A673 (cell line): Measurements from ENCODE around the gene CMTM6. TPM values are rescaled to one million over a fixed set of nuclear protein-coding genes. Genes with fewer than 3 reads are reported as not detected.
A peak's percentile ranks its signal among the peaks of the same experiment; 100 is the strongest.

Source experiments
- BruUV-seq: library from RNA; stranded (reverse); fragments of 400-500 nt; replicated peaks from 2 replicates; lab custom pipeline; 2021; lab: Mats Ljungman, UMichigan
- CTCF ChIA-PET: fragments of 300-600 bp; sonication (Branson Sonifier 250); formaldehyde crosslinking; loops from one replicate; lab custom pipeline; 2022; ENCODE audit warnings: antibody characterized with exemption; lab: Charles Lee
- POLR2A ChIA-PET: fragments of 300-600 bp; sonication (Branson Sonifier 250); formaldehyde crosslinking; loops from one replicate; lab custom pipeline; 2022; ENCODE audit warnings: antibody characterized with exemption; ENCODE audit not compliant: low non-redundant PET; lab: Charles Lee
- DNase-seq: peaks from one replicate; pipeline ENCODE4 v3.0.0-alpha.2; 2015; ENCODE audit warnings: low spot score
- H3K27ac ChIP-seq: fragments of 200-600 bp; sonication (generic); 2 replicates; pipeline ENCODE4 v1.5.1; 2016; ENCODE audit warnings: mixed run types, low read depth, mild to moderate bottlenecking, mixed read lengths, antibody characterized with exemption, low read length; ENCODE audit not compliant: poor library complexity, severe bottlenecking
- H3K27me3 ChIP-seq: fragments of 200-600 bp; sonication (generic); replicated peaks from 2 replicates; pipeline ENCODE4 v1.6.1; 2017; ENCODE audit warnings: mixed run types, low read depth, mild to moderate bottlenecking, mixed read lengths, antibody characterized with exemption, low read length; ENCODE audit not compliant: insufficient read depth, poor library complexity
- H3K36me3 ChIP-seq: fragments of 200-600 bp; sonication (generic); 2 replicates; pipeline ENCODE4 v1.6.1; 2016; ENCODE audit warnings: mixed run types, mild to moderate bottlenecking, mixed read lengths, antibody characterized with exemption, low read length; ENCODE audit not compliant: insufficient read depth, poor library complexity, severe bottlenecking
- H3K4me1 ChIP-seq: fragments of 200-600 bp; sonication (generic); 2 replicates; pipeline ENCODE4 v1.6.1; 2017; ENCODE audit warnings: mixed run types, mild to moderate bottlenecking, mixed read lengths, antibody characterized with exemption, low read length; ENCODE audit not compliant: insufficient read depth, poor library complexity, severe bottlenecking
- H3K4me3 ChIP-seq: fragments of 200-600 bp; sonication (generic); 2 replicates; pipeline ENCODE4 v1.5.1; 2016; ENCODE audit warnings: low read depth, mixed run types, mild to moderate bottlenecking, mixed read lengths, low read length; ENCODE audit not compliant: poor library complexity, severe bottlenecking
- H3K9me3 ChIP-seq: fragments of 200-600 bp; sonication (generic); 2 replicates; pipeline ENCODE4 v1.6.1; 2016; ENCODE audit warnings: mixed run types, low read depth, mild to moderate bottlenecking, mixed read lengths, antibody characterized with exemption, low read length; ENCODE audit not compliant: poor library complexity, severe bottlenecking
- EZH2 ChIP-seq: fragments of 200-600 bp; sonication (generic); IDR thresholded peaks from 2 replicates; pipeline ENCODE4 v1.6.1; 2017; ENCODE audit warnings: borderline replicate concordance, low read depth, mild to moderate bottlenecking, mixed read lengths, antibody characterized with exemption, low read length; ENCODE audit not compliant: poor library complexity, severe bottlenecking
- intact Hi-C: fragments of 100-400 bp; cut with micrococcal nuclease; formaldehyde crosslinking; loops from one replicate; pipeline ENCODE4 v1.10.0; 2022; ENCODE audit not compliant: unreplicated experiment
- total RNA-seq: library from RNA; stranded (reverse); gene quantifications from 2 replicates; pipeline ENCODE4 v1.2.3, GENCODE V29; 2021
- TF ChIP-seq, protein P1 (sequence below): fragments of 300-800, 200-600 bp; sonication (generic); conservative IDR thresholded peaks from 2 replicates; pipeline ENCODE4 v1.5.1; 2017; ENCODE audit warnings: low read depth, mild to moderate bottlenecking, antibody characterized with exemption, low read length, moderate library complexity, mixed read lengths

Gene CMTM6
- total RNA-seq, 1 experiment from 2014 or later, result 32.3 TPM

DNA sequence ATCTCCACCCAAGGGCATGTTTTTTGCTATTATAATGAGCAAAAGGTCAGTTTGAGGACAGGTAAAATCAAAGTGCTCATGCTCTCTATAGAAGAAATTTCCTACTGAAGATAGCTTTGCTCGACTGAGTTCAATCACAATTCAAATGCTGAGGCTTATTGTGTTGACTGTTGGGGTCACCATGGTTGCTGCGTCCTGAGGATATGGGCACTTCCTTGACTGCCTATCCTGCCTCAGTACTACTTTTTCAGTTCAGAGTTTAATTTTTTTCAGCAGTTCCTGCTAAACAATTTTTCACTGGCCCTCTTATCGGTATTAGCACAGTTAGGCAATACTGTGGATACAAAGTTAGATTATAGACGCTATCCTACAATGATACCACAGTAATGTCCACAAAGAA, 3.8 kb upstream of the CMTM6 start:
- H3K36me3 ChIP-seq, result no peaks in the 10 kb centered on the region
- intact Hi-C loops, result no loop called here
- H3K27ac ChIP-seq, result no peak overlapping the region
- H3K4me1 ChIP-seq, result peaks cover 5% of the 10 kb centered on the region
- TF ChIP-seq EZH2, result no peak
- TF ChIP-seq, protein P1, sequence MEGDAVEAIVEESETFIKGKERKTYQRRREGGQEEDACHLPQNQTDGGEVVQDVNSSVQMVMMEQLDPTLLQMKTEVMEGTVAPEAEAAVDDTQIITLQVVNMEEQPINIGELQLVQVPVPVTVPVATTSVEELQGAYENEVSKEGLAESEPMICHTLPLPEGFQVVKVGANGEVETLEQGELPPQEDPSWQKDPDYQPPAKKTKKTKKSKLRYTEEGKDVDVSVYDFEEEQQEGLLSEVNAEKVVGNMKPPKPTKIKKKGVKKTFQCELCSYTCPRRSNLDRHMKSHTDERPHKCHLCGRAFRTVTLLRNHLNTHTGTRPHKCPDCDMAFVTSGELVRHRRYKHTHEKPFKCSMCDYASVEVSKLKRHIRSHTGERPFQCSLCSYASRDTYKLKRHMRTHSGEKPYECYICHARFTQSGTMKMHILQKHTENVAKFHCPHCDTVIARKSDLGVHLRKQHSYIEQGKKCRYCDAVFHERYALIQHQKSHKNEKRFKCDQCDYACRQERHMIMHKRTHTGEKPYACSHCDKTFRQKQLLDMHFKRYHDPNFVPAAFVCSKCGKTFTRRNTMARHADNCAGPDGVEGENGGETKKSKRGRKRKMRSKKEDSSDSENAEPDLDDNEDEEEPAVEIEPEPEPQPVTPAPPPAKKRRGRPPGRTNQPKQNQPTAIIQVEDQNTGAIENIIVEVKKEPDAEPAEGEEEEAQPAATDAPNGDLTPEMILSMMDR, result no peak
- ChIA-PET POLR2A (no interaction called here), CTCF (no interaction called here)
- H3K4me3 ChIP-seq, result no peak overlapping the region
- no TSS peak for BruUV-seq
- H3K27me3 ChIP-seq, result no peaks in the 10 kb centered on the region
- H3K9me3 ChIP-seq, result no peaks in the 10 kb centered on the region
- DNase-seq, result no peak

DNA sequence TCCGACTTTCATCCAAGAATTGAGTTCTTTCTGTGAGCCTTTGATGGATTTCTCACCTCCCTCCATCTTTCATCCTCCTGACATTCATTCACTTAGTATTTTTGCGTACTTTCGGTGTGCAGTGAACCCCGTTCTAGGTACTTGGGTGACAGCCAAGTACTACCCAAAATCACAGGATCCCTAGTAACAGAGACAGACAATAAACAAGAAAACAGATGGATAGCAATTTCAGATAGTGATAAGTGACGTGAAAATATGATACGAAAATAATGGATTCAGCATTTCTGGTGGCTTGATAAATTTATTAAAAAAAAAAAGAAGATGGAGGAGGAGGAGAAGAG, 264 bp upstream of the CMTM6 start:
- CTCF ChIA-PET, result no interaction called here
- peak overlapping the region; percentile 76 for H3K4me3 ChIP-seq
- TF ChIP-seq EZH2, result no peak
- TF ChIP-seq, protein P1, result no peak
- peaks cover 10% of the 10 kb centered on the region for H3K4me1 ChIP-seq
- no TSS peak for BruUV-seq
- H3K9me3 ChIP-seq, result no peaks in the 10 kb centered on the region
- no peaks in the 10 kb centered on the region for H3K27me3 ChIP-seq
- POLR2A ChIA-PET, result no interaction called here
- intact Hi-C loops, result loop anchor here (5.0 kb wide), 1 partner anchor 164 kb away; no protein-coding TSS in a partner anchor
- no peak for DNase-seq
- no peaks in the 10 kb centered on the region for H3K36me3 ChIP-seq
- H3K27ac ChIP-seq, result no peak overlapping the region

DNA sequence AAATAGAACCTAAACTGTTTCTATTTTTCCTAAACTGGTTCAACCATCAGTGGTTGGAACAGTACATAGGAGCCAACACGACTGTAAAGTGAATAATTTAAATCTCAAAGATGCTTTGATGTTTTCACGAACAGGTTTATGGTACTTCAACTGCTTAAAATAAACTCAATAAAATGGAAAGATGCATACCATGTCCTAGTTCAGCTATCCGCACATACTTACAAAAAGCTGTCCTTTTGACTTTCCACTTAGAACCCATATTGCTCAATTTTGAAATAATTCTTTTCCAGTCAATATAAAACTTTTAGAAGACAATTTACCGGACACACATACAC, 902 bp downstream of the CMTM6 start:
- H3K27ac ChIP-seq, result peak overlapping the region; percentile 85
- BruUV-seq, result no TSS peak
- TF ChIP-seq, protein P1, result no peak
- TF ChIP-seq EZH2, result no peak

More for the DNA sequence above, 902 bp downstream of the CMTM6 start:
- Histone ChIP-seq H3K4me1 (peaks cover 10% of the 10 kb centered on the region), H3K27me3 (no peaks in the 10 kb centered on the region), H3K4me3 (peak overlapping the region; percentile 76), H3K36me3 (no peaks in the 10 kb centered on the region), H3K9me3 (no peaks in the 10 kb centered on the region)
- POLR2A ChIA-PET, result no interaction called here
- intact Hi-C loops, result loop anchor here (5.0 kb wide), 1 partner anchor 166 kb away; no protein-coding TSS in a partner anchor
- CTCF ChIA-PET, result no interaction called here
- DNase-seq, result no peak
